Fibroblast of pulmonary artery (primary cell): ENCODE results near the gene ATP6V0E2.

Experiments
- DNase-seq: peaks from one replicate; pipeline ENCODE4 v3.0.0-alpha.2; 2010; ENCODE audit warnings: low read depth
- H3K4me3 ChIP-seq: replicated peaks from 2 replicates; pipeline ENCODE4 v1.5.1; 2011; ENCODE audit warnings: low read depth, mild to moderate bottlenecking, control low read depth, low read length, moderate library complexity
- TF ChIP-seq, protein P1 (sequence below): IDR thresholded peaks from 2 replicates; pipeline ENCODE4 v1.5.1; 2011; ENCODE audit warnings: mild to moderate bottlenecking, control low read depth, low read length, inconsistent platforms; ENCODE audit errors: missing control alignments

The ATP6V0E2 gene

GRCh38 chr7:149864023-149864422, 9.7 kb upstream of the ATP6V0E2 start:
- TF ChIP-seq, protein P1, sequence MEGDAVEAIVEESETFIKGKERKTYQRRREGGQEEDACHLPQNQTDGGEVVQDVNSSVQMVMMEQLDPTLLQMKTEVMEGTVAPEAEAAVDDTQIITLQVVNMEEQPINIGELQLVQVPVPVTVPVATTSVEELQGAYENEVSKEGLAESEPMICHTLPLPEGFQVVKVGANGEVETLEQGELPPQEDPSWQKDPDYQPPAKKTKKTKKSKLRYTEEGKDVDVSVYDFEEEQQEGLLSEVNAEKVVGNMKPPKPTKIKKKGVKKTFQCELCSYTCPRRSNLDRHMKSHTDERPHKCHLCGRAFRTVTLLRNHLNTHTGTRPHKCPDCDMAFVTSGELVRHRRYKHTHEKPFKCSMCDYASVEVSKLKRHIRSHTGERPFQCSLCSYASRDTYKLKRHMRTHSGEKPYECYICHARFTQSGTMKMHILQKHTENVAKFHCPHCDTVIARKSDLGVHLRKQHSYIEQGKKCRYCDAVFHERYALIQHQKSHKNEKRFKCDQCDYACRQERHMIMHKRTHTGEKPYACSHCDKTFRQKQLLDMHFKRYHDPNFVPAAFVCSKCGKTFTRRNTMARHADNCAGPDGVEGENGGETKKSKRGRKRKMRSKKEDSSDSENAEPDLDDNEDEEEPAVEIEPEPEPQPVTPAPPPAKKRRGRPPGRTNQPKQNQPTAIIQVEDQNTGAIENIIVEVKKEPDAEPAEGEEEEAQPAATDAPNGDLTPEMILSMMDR: no peak
- H3K4me3 ChIP-seq: no peak overlapping the region
- DNase-seq: no peak

DNA sequence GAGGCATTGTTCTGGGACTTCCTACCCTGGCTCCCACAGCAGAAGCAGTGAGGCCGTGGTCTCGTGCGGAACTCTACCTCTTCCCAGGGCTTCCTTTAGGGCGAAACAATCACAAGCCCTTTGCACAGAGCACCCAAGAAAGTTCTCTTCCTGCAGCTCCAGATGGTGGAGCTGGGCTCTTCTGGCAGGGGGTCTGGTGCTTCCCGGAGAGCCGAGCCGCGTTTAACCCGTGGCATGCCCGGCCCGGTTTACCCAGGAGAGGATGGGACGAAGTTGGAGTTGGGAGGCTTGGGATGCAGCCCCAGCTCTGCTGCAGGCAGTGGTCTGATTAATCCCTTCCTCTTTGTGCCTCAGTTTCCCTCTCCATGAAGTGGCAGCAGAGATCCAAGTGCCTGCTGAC, 9.0 kb upstream of the ATP6V0E2 start:
- TF ChIP-seq, protein P1: no peak
- no peak for DNase-seq
- no peak overlapping the region for H3K4me3 ChIP-seq

DNA sequence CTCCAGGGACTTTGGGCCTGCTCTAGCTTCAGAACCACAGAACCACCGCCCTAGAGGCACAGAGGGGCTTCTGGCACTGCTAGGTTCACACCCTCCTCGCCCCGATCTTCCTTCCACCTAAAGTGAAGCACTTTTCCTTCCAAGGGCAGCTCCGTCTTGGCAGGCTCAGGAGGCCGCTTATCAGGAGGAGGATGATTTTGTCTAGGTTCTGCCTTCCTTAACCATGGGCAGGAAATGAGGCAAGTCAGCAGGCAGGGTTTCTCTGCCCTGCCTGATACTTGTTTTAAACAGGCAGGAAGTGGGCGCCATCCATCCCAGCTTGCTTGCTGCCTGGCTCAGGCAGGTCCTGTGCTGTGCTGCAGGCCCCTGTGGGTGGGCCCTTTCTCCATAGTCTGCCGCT, 8.3 kb upstream of the ATP6V0E2 start:
- DNase-seq: peak; percentile 62
- TF ChIP-seq, protein P1: no peak
- no peak overlapping the region for H3K4me3 ChIP-seq

DNA sequence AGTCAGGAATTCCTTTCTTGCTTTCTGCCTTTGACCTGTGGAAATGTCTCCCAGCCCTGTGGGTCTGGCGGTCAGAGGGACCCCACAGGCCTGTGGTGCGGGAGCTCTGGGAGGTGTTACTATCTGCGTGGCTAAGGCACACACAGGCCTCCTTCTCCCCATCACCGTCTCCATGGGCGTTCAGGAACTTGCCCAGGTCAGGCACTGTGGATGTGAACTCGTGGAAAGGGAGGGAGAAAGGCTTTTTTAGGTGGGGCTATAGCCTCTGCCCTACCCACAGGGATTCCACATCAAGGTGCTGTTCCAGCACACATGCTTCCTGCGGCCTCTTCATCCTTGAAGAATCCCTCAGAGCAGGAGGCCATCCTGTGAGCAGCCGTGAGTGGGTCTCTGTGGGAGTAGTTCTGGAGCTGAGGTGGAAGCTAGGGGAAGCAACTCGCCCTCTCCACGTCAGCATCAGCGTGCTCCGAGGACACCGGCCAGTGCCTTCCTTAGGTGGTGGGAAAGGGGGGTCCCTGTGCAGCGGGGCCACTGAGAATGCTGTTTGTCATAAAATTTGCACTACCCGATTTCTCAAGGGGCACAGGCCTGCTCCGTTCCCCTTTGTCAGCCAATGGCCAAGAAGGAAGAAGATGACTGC, 7.5 kb upstream of the ATP6V0E2 start:
- no peak overlapping the region for H3K4me3 ChIP-seq
- no peak for DNase-seq
- TF ChIP-seq, protein P1: no peak

- TF ChIP-seq, protein P1: no peak
- no peak overlapping the region for H3K4me3 ChIP-seq
- peak; percentile 91 for DNase-seq
Observed at GRCh38 chr7:149866779-149867447, 6.9 kb upstream of the ATP6V0E2 start.

DNA sequence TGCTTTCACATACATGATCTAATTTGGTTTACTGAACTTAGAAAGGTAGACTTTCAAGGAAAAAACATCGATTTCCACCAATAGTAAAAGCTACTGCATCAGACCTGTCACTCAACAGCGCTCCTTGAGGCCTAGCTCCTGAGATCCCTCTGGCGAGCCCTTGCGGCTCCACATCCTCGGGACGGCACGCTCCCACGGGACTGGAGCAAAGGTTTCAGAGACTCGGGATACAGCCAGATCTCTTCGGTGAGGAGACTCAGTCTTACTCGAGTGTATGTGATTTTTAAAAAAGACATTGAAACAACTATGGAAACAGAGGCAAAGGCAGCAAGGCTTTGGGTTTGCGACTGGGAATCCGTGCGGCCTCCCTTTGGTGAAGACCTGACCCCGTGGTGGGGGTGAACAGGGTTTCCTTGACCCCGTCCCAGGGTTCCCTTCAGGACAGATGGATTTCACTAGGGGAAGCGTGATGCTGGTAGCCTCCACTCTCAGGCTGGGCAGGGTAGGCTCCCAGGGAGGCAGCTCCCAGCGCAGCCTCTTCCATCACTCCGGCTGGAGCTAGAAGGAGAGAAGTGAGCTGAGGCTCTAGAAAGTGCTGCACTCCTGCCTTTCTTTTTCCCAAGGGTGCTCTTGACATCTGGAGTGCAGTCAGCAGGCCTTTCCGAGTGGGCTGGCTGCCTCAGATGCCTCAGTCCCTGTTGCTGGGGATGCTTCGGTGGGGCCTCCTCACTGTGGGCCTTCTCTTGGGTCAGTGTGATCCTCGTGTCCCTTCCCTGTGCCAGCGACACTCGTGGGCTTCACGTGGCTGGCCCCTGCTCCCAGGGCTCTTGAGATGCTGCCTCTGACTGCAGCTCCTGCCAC, 5.8 kb upstream of the ATP6V0E2 start:
- no peak overlapping the region for H3K4me3 ChIP-seq
- DNase-seq: no peak
- TF ChIP-seq, protein P1: no peak
